Calu3 (cell line): Measurements from ENCODE around the gene CCDC3. TPM values are rescaled to one million over a fixed set of nuclear protein-coding genes. Genes with fewer than 3 reads are reported as not detected.

Source experiments
- BruUV-seq: library from RNA; stranded (reverse); fragments of 400-500 nt; replicated peaks from 2 replicates; lab custom pipeline; 2021; lab: Mats Ljungman, UMichigan
- CTCF ChIA-PET: fragments of 300-600 bp; sonication (Branson Sonifier 250); formaldehyde crosslinking; loops from one replicate; lab custom pipeline; 2022; ENCODE audit warnings: antibody characterized with exemption; lab: Charles Lee
- DNase-seq: peaks from one replicate; pipeline ENCODE4 v3.0.0; 2022
- H3K27ac Mint-ChIP-seq: one replicate; pipeline ENCODE4 v1.8.0; 2022; ENCODE audit warnings: mixed read lengths; ENCODE audit not compliant: unreplicated experiment
- H3K27me3 Mint-ChIP-seq: one replicate; pipeline ENCODE4 v1.8.0; 2022; ENCODE audit warnings: mixed read lengths; ENCODE audit not compliant: unreplicated experiment
- H3K36me3 Mint-ChIP-seq: one replicate; pipeline ENCODE4 v1.8.0; 2022; ENCODE audit warnings: mild to moderate bottlenecking, moderate library complexity, mixed read lengths; ENCODE audit not compliant: insufficient read depth, unreplicated experiment
- H3K4me1 Mint-ChIP-seq: one replicate; pipeline ENCODE4 v1.8.0; 2022; ENCODE audit warnings: mild to moderate bottlenecking, low read depth, mixed read lengths; ENCODE audit not compliant: unreplicated experiment
- H3K4me3 Mint-ChIP-seq: one replicate; pipeline ENCODE4 v1.8.0; 2022; ENCODE audit warnings: mild to moderate bottlenecking, low read depth, moderate library complexity, mixed read lengths; ENCODE audit not compliant: unreplicated experiment
- H3K9me3 Mint-ChIP-seq: one replicate; pipeline ENCODE4 v1.8.0; 2022; ENCODE audit warnings: low read depth, mixed read lengths; ENCODE audit not compliant: unreplicated experiment
- intact Hi-C: fragments of 100-400 bp; cut with micrococcal nuclease; formaldehyde crosslinking; loops from one replicate; pipeline ENCODE4 v1.10.0; 2022; ENCODE audit not compliant: unreplicated experiment
- total RNA-seq: library from RNA; stranded (reverse); gene quantifications from 2 replicates; pipeline ENCODE4 v1.2.3, GENCODE V29; 2022
- TF ChIP-seq, protein P1 (sequence below): fragments of 200-600 bp; IDR thresholded peaks from one replicate; pipeline ENCODE4 v1.8.0; 2022; ENCODE audit warnings: antibody characterized with exemption; ENCODE audit not compliant: unreplicated experiment

Gene CCDC3
- total RNA-seq, 1 experiment from 2014 or later = not detected

DNA sequence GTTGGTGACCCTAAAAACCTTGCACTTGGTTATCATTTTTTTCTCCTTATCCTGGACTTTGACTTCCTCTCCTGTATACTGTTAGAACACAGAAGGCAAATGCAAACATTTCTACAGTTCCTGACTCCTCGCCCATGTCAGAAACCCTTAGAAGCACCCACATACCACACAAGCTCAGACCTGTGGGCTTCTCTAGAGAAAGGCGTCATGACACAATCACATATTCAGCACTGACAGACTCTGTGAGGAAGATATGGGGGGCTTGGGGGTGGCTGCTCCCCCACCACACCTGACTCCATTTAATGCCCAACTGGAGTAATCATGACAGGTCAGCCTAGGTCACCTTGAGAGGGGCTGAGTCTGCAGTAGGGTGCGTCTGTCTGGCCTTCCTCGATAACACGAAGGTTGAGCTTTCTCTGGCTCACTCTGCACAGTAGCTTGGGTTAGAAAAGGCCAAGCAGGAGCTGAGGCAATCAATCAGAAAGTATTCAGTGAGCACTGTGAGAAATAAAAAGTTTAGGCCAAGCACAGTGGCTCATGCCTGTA is 50.9 kb downstream of the CCDC3 start:
- Mint-ChIP-seq H3K27me3 (peaks cover 81% of the 10 kb centered on the region), H3K36me3 (no peaks in the 10 kb centered on the region), H3K27ac (no peak overlapping the region), H3K9me3 (no peaks in the 10 kb centered on the region), H3K4me1 (no peaks in the 10 kb centered on the region), H3K4me3 (no peak overlapping the region)
- BruUV-seq = no TSS peak
- no peak for DNase-seq
- TF ChIP-seq, protein P1, sequence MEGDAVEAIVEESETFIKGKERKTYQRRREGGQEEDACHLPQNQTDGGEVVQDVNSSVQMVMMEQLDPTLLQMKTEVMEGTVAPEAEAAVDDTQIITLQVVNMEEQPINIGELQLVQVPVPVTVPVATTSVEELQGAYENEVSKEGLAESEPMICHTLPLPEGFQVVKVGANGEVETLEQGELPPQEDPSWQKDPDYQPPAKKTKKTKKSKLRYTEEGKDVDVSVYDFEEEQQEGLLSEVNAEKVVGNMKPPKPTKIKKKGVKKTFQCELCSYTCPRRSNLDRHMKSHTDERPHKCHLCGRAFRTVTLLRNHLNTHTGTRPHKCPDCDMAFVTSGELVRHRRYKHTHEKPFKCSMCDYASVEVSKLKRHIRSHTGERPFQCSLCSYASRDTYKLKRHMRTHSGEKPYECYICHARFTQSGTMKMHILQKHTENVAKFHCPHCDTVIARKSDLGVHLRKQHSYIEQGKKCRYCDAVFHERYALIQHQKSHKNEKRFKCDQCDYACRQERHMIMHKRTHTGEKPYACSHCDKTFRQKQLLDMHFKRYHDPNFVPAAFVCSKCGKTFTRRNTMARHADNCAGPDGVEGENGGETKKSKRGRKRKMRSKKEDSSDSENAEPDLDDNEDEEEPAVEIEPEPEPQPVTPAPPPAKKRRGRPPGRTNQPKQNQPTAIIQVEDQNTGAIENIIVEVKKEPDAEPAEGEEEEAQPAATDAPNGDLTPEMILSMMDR = no peak
- intact Hi-C loops = no loop called here
- CTCF ChIA-PET = no interaction called here

DNA sequence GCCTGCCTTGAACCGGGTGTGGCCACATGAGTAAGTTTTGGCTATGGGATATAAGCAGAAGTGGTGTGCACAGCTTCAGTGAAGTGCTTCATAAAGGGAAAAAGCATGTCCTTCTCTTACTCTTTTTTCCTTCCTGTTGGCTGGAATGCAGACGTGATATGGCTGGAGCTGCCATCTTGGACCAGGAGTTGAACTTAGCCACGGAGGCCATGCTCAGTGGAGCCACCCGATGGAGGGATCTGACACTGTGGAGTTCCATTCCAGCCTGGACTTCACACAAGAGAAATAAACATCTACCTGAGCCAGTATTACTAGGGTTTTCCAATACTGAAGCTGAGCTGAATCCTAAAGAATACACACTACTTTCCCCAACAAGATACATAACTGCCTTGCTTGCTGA is 52.3 kb downstream of the CCDC3 start:
- Mint-ChIP-seq H3K4me3 (no peak overlapping the region), H3K36me3 (no peaks in the 10 kb centered on the region), H3K4me1 (no peaks in the 10 kb centered on the region), H3K9me3 (no peaks in the 10 kb centered on the region), H3K27me3 (peaks cover 86% of the 10 kb centered on the region), H3K27ac (no peak overlapping the region)
- TF ChIP-seq, protein P1 = no peak
- DNase-seq = no peak
- BruUV-seq = no TSS peak
- intact Hi-C loops = no loop called here
- CTCF ChIA-PET = no interaction called here

DNA sequence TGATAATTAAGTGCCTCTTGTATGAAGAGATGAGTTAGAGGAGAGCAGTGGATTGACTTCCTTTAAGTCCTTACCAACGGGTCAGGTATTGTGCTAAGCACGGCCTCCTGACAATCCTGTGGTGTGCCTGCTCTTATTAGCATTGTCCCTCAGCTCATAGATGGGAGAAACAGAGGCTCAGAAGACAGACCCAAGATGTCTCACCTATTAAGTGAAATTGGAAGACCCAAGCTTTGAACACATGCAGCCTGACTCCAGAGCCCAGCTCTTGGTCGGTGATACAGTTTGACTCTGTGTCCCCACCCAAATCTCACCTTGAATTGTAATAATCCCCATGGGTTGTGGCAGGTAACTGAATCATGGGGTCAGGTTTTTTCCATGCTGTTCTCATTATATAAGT is 53.8 kb downstream of the CCDC3 start:
- Mint-ChIP-seq H3K27ac (no peak overlapping the region), H3K27me3 (peaks cover 88% of the 10 kb centered on the region), H3K36me3 (no peaks in the 10 kb centered on the region), H3K9me3 (no peaks in the 10 kb centered on the region), H3K4me1 (no peaks in the 10 kb centered on the region), H3K4me3 (no peak overlapping the region)
- no peak for DNase-seq
- intact Hi-C loops = no loop called here
- TF ChIP-seq, protein P1 = no peak
- BruUV-seq = no TSS peak
- CTCF ChIA-PET = no interaction called here

DNA sequence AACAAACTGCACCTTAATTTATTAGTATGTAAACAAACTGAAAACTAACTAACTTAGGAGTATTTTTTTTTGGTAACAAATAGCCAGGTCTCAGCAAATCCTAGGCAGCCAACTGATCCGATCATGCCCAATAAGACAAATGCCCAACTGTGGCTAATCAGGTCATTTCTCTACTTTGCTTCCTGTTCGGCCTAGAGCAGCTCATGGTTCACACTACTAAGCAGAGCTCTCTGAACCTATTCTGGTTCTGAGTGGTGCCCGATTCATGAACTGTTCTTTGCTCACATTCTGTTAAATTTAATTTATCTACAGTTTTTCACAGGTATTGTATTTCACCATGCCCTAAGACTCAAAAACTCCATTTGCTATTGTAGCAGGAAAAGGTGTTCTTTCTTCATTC is 55.1 kb downstream of the CCDC3 start:
- H3K36me3 Mint-ChIP-seq = no peaks in the 10 kb centered on the region
- H3K4me1 Mint-ChIP-seq = no peaks in the 10 kb centered on the region
- peaks cover 92% of the 10 kb centered on the region for H3K27me3 Mint-ChIP-seq
- TF ChIP-seq, protein P1 = no peak
- H3K27ac Mint-ChIP-seq = no peak overlapping the region
- no TSS peak for BruUV-seq
- H3K4me3 Mint-ChIP-seq = no peak overlapping the region
- DNase-seq = no peak
- CTCF ChIA-PET = interaction anchor here (0.5 kb wide), 1 partner anchor 47 kb away, joined by 6 read pairs; no protein-coding TSS in a partner anchor
- H3K9me3 Mint-ChIP-seq = no peaks in the 10 kb centered on the region
- intact Hi-C loops = no loop called here
